A549 (cell line): Measurements from ENCODE around the gene ADAMTS2. TPM values are rescaled to one million over a fixed set of nuclear protein-coding genes. Genes with fewer than 3 reads are reported as not detected.

Experiments used
- ATAC-seq, 2 experiments: fragments of 200-7000 bp in 1 of 2; fragments of >200 bp in 1 of 2; cut with Nextera tagmentation in 1 of 2; cut with Tn5 transposase in 1 of 2; 3 replicates each; pipeline versions ENCODE4 v1.8.0 to v1.9.1; 2018 to 2020; ENCODE audit warnings: mild to moderate bottlenecking in 1 of 2, moderate library complexity in 1 of 2
- CTCF ChIA-PET: fragments of 300-600 bp; sonication (Branson Sonifier 250); formaldehyde crosslinking; extraction: SDS; loops from one replicate; lab custom pipeline; 2021; ENCODE audit warnings: antibody characterized with exemption, inconsistent platforms; lab: Yijun Ruan, JAX
- POLR2A ChIA-PET: fragments of 350-600 bp; formaldehyde crosslinking; extraction: SDS; loops from one replicate; lab custom pipeline; 2021; ENCODE audit warnings: antibody characterized with exemption, inconsistent platforms; lab: Yijun Ruan, JAX
- DNase-seq, 2 experiments: peaks; one replicate each; pipeline versions ENCODE4 v3.0.0 to v3.0.0-alpha.2; 2011 to 2016; ENCODE audit warnings: low read depth in 1 of 2, low spot score in 1 of 2
- FAIRE-seq: peaks from 2 replicates; lab custom pipeline; 2011; peaks lifted over from hg19 to GRCh38; lab: Jason Lieb, UNC
- H3K27ac ChIP-seq, 2 experiments: fragments of >200 bp; sonication (Bioruptor Twin); formaldehyde crosslinking; 3 replicates each; pipeline ENCODE4 v1.5.1; 2016 to 2017
- H3K4me1 ChIP-seq: fragments of >200 bp; sonication (Bioruptor Twin); formaldehyde crosslinking; 3 replicates; pipeline ENCODE4 v1.6.1; 2016
- H3K4me2 ChIP-seq: fragments of >200 bp; sonication (Bioruptor Twin); formaldehyde crosslinking; 3 replicates; pipeline ENCODE4 v1.6.1; 2016
- H3K4me3 ChIP-seq: fragments of >200 bp; sonication (Bioruptor Twin); formaldehyde crosslinking; 3 replicates; pipeline ENCODE4 v1.5.1; 2016
- H3K9me3 ChIP-seq: fragments of >200 bp; sonication (Bioruptor Twin); formaldehyde crosslinking; 3 replicates; pipeline ENCODE4 v1.6.1; 2016
- BCL3 ChIP-seq: fragments of >200 bp; sonication (Bioruptor Twin); formaldehyde crosslinking; IDR thresholded peaks from 3 replicates; pipeline ENCODE4 v1.6.1; 2016
- BHLHE40 ChIP-seq: IDR thresholded peaks from 2 replicates; pipeline ENCODE4 v1.6.1; 2012; ENCODE audit warnings: low read depth, low read length, inconsistent platforms
- CTCF ChIP-seq: fragments of >200 bp; sonication (Bioruptor Twin); formaldehyde crosslinking; IDR thresholded peaks from 3 replicates; pipeline ENCODE4 v1.5.1; 2016
- EHMT2 ChIP-seq: fragments of 200-600 bp; sonication (generic); IDR thresholded peaks from 2 replicates; pipeline ENCODE4 v1.6.1; 2016; ENCODE audit warnings: antibody characterized with exemption, low read depth, mild to moderate bottlenecking, moderate library complexity
- FOSL2 ChIP-seq, 2 experiments: fragments of 450-650 bp in 1 of 2; fragments of >200 bp in 1 of 2; sonication (Bioruptor Twin) in 1 of 2; formaldehyde crosslinking; IDR thresholded peaks; 2 replicates each; pipeline versions ENCODE4 v1.5.0 to v1.6.1; 2016 to 2020; ENCODE audit warnings: mild to moderate bottlenecking in 1 of 2, moderate library complexity in 1 of 2
- GATA3 ChIP-seq: IDR thresholded peaks from 2 replicates; pipeline ENCODE4 v1.6.1; 2012; ENCODE audit warnings: borderline replicate concordance
- HEYL ChIP-seq: fragments of 250-450 bp; sonication (Bioruptor Pico); IDR thresholded peaks from 2 replicates; pipeline ENCODE4 v1.8.0; 2021; ENCODE audit warnings: mild to moderate bottlenecking, moderate library complexity
- JUNB ChIP-seq: fragments of >200 bp; sonication (Bioruptor Twin); formaldehyde crosslinking; IDR thresholded peaks from 2 replicates; pipeline ENCODE4 v1.6.1; 2016
- KDM5A ChIP-seq: fragments of 200-600 bp; sonication (generic); IDR thresholded peaks from 2 replicates; pipeline ENCODE4 v1.6.1; 2016; ENCODE audit warnings: antibody characterized with exemption, mild to moderate bottlenecking
- NR3C1 ChIP-seq: fragments of >200 bp; sonication (Bioruptor Twin); formaldehyde crosslinking; IDR thresholded peaks from 3 replicates; pipeline ENCODE4 v1.6.1; 2017
- POLR2A ChIP-seq: IDR thresholded peaks from 2 replicates; pipeline ENCODE4 v1.6.1; 2012; ENCODE audit warnings: mild to moderate bottlenecking, low read length
- POLR2AphosphoS2 ChIP-seq: conservative IDR thresholded peaks from 2 replicates; pipeline ENCODE4 v1.6.1; 2012; ENCODE audit warnings: low read length, improper control_type of control experiment, inconsistent platforms
- RAD21 ChIP-seq, 2 experiments: fragments of >200 bp in 1 of 2; sonication (Bioruptor Twin) in 1 of 2; formaldehyde crosslinking in 1 of 2; IDR thresholded peaks in 1 of 2; conservative IDR thresholded peaks in 1 of 2; 2 replicates in 1 of 2; 3 replicates in 1 of 2; pipeline ENCODE4 v1.6.1; 2012 to 2018; ENCODE audit warnings: inconsistent platforms in 1 of 2
- RFX5 ChIP-seq: fragments of 450-650 bp; IDR thresholded peaks from 2 replicates; pipeline ENCODE4 v1.7.1; 2014; ENCODE audit warnings: antibody characterized with exemption, mild to moderate bottlenecking, moderate library complexity
- SMC3 ChIP-seq: fragments of >200 bp; sonication (Bioruptor Twin); formaldehyde crosslinking; IDR thresholded peaks from 3 replicates; pipeline ENCODE4 v1.6.1; 2018; ENCODE audit warnings: inconsistent platforms
- SREBF2 ChIP-seq: fragments of 450-650 bp; IDR thresholded peaks from 2 replicates; pipeline ENCODE4 v1.6.1; 2014; ENCODE audit warnings: mild to moderate bottlenecking, moderate library complexity
- TFCP2L1 ChIP-seq: fragments of 250-450 bp; sonication (Bioruptor Pico); IDR thresholded peaks from 2 replicates; pipeline ENCODE4 v1.5.0; 2021; ENCODE audit warnings: mild to moderate bottlenecking
- ZNF302 ChIP-seq: fragments of 250-450 bp; sonication (Bioruptor Pico); IDR thresholded peaks from 2 replicates; pipeline ENCODE4 v1.9.0; 2021; ENCODE audit warnings: inconsistent platforms, mild to moderate bottlenecking, moderate library complexity
- WGBS: methylation state at CpG from one replicate; pipeline ENCODE4 v1.1.6; 2017; ENCODE audit errors: missing lambda C conversion rate; 5-methylcytosine and 5-hydroxymethylcytosine counted together
- polyA plus RNA-seq, 4 experiments: library from polyadenylated mRNA; depleted of rRNA in 3 of 4; stranded (reverse); fragments of >200 nt; fragmentation: RNase III in 1 of 4; extraction: RNeasy Plus Mini Kit Qiagen cat#74134 plus additional on column Dnase treatment in 1 of 4; gene quantifications; 2 replicates in 3 of 4; 3 replicates in 1 of 4; pipeline ENCODE4 v1.2.3, GENCODE V29; 2011 to 2017
- TF ChIP-seq, protein P1 (sequence below): fragments of 150-350 bp; IDR thresholded peaks from 2 replicates; pipeline ENCODE4 v1.6.1; 2014; ENCODE audit warnings: low read depth, mild to moderate bottlenecking, low read length
- TF ChIP-seq, protein P2 (sequence below): fragments of 450-650 bp; IDR thresholded peaks from 2 replicates; pipeline ENCODE4 v1.6.1; 2014; ENCODE audit warnings: antibody characterized with exemption

The ADAMTS2 gene
- polyA plus RNA-seq, 2 of the 4 experiments (the other 2 are of a cell fraction): not detected

DNA sequence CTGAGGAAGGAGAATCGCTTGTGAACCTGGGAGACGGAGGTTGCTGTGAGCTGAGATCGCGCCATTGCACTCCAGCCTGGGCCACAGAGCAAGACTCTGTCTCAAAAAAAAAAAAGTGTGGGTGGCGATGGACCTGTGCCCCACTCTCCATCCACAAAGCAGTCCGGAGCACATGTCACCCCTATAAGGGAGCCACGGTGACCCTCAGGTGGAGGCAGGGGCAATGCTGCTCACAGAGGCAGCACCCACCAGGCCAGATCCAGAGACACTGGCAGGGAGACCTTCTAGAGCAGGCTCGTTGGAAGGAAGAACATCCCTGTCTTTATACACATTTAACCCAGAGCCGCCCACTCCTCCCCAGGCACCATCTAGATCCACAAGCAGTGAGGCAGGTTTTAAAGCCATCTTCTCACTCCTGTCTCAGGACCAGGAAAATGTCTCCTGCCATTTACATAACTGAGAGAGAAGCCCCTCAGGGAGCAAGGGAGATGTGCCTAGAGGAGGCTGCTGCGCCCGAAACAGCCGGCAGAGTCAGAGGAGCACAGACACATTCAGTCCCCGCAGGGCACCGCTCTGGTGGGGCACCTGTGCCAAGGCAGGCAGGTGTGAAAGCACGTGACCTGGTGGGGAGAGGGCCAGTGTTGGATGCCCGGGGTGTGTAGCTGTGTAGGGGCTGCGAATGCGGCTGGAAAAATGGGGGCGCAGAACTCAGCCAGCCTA is 31.6 kb upstream of the ADAMTS2 start:
- no peak for TF ChIP-seq HEYL (CRISPR knock-in tag)
- no peak for TF ChIP-seq JUNB
- no peak for TF ChIP-seq POLR2AphosphoS2
- no peak for TF ChIP-seq ZNF302 (CRISPR knock-in tag)
- no peak for TF ChIP-seq BHLHE40
- TF ChIP-seq POLR2A: no peak
- TF ChIP-seq, protein P1, sequence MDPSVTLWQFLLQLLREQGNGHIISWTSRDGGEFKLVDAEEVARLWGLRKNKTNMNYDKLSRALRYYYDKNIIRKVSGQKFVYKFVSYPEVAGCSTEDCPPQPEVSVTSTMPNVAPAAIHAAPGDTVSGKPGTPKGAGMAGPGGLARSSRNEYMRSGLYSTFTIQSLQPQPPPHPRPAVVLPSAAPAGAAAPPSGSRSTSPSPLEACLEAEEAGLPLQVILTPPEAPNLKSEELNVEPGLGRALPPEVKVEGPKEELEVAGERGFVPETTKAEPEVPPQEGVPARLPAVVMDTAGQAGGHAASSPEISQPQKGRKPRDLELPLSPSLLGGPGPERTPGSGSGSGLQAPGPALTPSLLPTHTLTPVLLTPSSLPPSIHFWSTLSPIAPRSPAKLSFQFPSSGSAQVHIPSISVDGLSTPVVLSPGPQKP: no peak
- TF ChIP-seq NR3C1: no peak
- TF ChIP-seq CTCF: no peak
- no peak for TF ChIP-seq GATA3
- no peak for TF ChIP-seq SREBF2
- TF ChIP-seq SMC3: no peak
- no peak for TF ChIP-seq RAD21 (conservative IDR thresholded peaks at IDR 0.05 in 1 of 2, IDR thresholded peaks at IDR 0.05 in 1 of 2)
- TF ChIP-seq EHMT2: no peak
- no peak for TF ChIP-seq FOSL2 (IDR thresholded peaks at IDR 0.05)
- TF ChIP-seq FOSL2 (CRISPR knock-in tag; IDR thresholded peaks at IDR 0.05): no peak
- TF ChIP-seq, all 56 proteins: peak for 0
- no peak overlapping the region for H3K27ac ChIP-seq
- H3K9me3 ChIP-seq: no peaks in the 10 kb centered on the region
- FAIRE-seq (no peak), ATAC-seq (no peak), DNase-seq (no peak)
- no peak overlapping the region for H3K4me2 ChIP-seq
- ChIA-PET CTCF (no interaction called here), POLR2A (no interaction called here)
- no peaks in the 10 kb centered on the region for H3K4me1 ChIP-seq
- WGBS: 53% methylated on average over 19 of the region's 19 CpGs
- H3K4me3 ChIP-seq: no peak overlapping the region

GRCh38 chr5:179375831-179376365 is 30.6 kb upstream of the ADAMTS2 start:
- ChIA-PET CTCF (no interaction called here), POLR2A (no interaction called here)
- TF ChIP-seq RFX5 (no peak), TFCP2L1 (CRISPR knock-in tag) (no peak), BCL3 (no peak), KDM5A (no peak)
- TF ChIP-seq, protein P2, sequence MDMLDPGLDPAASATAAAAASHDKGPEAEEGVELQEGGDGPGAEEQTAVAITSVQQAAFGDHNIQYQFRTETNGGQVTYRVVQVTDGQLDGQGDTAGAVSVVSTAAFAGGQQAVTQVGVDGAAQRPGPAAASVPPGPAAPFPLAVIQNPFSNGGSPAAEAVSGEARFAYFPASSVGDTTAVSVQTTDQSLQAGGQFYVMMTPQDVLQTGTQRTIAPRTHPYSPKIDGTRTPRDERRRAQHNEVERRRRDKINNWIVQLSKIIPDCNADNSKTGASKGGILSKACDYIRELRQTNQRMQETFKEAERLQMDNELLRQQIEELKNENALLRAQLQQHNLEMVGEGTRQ: no peak
- H3K4me3 ChIP-seq: no peak overlapping the region
- H3K4me2 ChIP-seq: no peak overlapping the region
- ATAC-seq (no peak), FAIRE-seq (no peak), DNase-seq (no peak)
- no peak overlapping the region for H3K27ac ChIP-seq
- H3K4me1 ChIP-seq: no peaks in the 10 kb centered on the region
- WGBS: 0% methylated on average over 1 of the region's 2 CpGs
- no peaks in the 10 kb centered on the region for H3K9me3 ChIP-seq
